HG03025 (cell line): ENCODE measurements around the gene KLHL3.
"Not testable (repeated sequence)": the region's sequence is repeated elsewhere in the genome, so short reads cannot be mapped to it uniquely, and the experiment has no call there.

ENCODE experiments used
- ATAC-seq: cut with Tn5 transposase; IDR thresholded peaks from one replicate; pipeline ENCODE4 v1.9.1; 2021; ENCODE audit warnings: mild to moderate bottlenecking, moderate library complexity; ENCODE audit not compliant: unreplicated experiment, low FRiP score

KLHL3 gene

GRCh38 chr5:137735555-137736284 lies at the start of gene KLHL3:
TSS of gene KLHL3 (minus strand) at chr5:137736089. CDS start at chr5:137735646, 443 bp downstream.
- no peak for ATAC-seq

DNA sequence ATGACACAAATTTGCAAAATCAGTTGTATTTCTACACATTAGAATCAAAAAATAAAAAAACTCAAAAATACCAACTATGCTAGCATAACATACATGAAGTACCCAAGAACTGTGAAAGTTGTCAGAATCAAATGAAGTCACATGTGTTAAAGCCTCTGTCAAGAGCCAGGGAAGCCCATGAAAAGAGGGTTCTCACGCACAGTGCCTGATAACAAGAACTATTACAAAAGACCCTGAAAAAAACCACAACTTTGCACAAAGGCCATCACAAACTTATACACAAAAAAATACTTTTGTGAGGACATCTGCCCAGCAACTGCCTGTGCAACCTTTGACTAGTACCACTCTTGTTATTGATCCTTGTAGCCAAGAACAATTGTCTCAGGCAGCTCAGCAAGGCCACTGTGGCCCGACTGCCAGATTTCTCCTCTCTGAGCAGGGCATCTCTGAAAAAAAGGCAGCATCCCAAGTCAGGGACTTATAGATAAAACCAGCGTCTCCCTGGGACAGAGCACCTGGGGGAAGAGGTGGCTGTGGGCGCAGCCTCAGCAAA lies 47.2 kb upstream of the KLHL3 start:
- no peak for ATAC-seq

- ATAC-seq: no peak
These were observed 46.2 kb upstream of the KLHL3 start for GRCh38 chr5:137782055-137782454.

GRCh38 chr5:137778772-137779564 lies 43.1 kb upstream of the KLHL3 start:
- ATAC-seq: no peak

DNA sequence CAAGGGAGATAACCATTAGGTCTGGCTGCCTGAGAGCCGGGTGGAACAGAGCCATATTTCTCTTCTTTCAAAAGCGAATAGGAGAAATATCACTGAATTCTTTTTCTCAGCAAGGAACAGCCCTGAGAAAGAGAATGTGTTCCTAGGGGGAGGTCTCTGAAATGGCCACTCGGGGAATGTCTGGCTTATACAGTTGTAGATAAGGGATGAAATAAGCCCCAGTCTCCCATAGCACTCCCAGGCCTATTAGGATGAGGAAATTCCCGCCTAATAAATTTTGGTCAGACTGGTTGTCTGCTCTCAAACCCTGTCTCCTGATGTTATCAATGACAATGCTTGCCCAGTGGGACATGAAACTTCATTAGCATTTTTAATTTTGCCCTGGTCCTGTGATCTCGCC lies 32.0 kb upstream of the KLHL3 start:
- not testable (repeated sequence) for ATAC-seq

GRCh38 chr5:137761566-137761965 lies 25.7 kb upstream of the KLHL3 start:
- ATAC-seq: no peak

DNA sequence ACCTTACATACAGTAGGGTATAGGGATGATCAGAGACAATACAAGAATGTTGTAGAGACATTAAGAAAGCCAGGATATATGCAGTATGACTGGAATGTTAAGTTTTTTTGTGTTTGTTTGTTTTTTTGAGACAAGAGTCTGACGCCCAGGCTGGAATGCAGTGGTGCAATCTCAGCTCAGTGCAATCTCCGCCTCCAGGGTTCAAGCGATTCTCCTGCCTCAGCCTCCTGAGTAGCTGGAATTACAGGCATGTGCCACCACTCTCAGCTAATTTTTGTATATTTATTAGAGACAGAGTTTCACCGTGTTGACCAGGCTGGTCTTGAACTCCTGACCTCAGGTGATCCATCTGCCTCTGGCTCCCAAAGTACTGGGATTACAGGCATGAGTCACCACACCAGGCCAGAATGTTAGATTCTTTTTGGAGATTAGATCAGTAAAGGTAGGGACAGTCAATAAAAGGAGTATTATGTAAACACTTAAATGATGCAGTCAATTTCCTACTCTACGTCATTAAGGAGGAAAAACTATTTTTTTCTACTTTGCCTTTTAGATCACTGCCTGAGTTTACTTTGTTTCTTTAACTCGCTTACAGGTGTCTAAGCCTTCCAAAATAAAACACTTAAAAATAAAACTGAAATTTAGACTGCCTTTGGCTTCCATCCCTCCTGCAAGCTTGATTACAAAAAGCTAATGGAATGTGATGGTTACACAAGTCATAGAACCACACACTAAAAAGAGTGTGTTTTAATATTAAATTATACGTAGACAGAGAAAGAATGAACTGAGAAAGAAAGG lies 25.0 kb upstream of the KLHL3 start:
- ATAC-seq: no peak

DNA sequence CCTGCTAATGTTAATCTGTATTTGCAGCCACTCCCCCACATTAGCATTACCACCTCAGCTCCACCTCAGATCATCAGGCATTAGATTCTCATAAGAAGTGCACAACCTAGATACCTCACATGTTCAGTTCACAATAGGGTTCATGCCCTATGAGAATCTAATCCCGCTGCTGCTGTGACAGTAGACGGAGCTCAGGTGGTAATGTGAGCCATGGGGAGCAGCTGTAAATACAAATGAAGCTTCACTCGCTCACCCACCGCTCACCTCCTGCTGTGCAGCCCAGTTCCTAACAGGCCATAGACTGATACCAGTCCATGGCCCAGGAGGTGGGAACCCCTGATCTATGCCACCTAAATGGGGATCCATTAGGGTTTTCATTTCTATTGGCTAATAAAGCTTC lies 24.4 kb upstream of the KLHL3 start:
- no peak for ATAC-seq

DNA sequence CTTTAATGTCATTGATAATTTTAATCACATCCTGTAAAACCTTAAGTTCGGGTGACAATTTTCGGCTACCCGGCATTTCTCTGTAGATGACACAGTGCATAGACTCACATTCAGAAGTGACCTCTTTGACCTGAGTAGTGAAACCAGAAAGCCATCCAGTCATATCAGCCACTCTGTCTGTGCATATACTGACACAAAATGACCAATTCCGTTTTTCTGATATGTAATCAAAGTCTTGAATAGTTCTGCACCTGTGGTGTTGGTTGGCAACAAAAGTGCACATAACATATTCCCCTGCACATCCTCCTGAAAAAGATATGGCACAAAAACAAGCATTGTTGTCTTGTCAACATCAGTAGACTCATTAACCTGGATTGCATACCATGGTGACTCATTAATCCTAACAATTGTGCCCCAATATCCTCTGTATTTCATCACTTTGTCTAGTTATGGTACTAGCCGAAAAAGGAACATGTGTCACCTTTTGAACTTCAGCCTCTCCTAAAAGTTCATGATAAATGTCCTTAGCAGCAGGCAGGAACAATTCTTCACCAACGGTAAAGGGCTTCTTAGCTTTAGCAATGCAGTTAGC lies 22.9 kb upstream of the KLHL3 start:
- ATAC-seq: peak; percentile 24

- ATAC-seq: no peak
These were observed 22.2 kb upstream of the KLHL3 start for GRCh38 chr5:137758121-137758520.

DNA sequence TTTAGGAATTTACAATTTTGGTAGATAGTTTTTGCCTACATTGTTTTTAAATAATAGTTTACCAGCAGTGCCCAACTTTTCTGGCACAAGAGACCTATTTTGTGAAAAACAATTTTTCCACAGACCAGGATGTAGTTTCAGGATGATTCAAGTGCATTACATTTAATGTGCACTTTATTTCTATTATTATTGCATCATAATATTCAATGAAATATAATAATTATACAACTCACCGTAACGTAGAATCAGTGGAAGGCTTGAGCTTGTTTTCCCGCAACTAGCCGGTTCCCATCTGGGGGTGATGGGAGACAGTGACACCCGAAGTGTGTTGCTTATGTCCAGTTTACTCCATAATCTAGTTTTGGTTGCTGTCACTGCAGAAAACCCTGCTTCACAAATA lies 21.7 kb upstream of the KLHL3 start:
- no peak for ATAC-seq

- peak; percentile 15 for ATAC-seq
These were observed 19.3 kb upstream of the KLHL3 start for GRCh38 chr5:137754961-137755762.

DNA sequence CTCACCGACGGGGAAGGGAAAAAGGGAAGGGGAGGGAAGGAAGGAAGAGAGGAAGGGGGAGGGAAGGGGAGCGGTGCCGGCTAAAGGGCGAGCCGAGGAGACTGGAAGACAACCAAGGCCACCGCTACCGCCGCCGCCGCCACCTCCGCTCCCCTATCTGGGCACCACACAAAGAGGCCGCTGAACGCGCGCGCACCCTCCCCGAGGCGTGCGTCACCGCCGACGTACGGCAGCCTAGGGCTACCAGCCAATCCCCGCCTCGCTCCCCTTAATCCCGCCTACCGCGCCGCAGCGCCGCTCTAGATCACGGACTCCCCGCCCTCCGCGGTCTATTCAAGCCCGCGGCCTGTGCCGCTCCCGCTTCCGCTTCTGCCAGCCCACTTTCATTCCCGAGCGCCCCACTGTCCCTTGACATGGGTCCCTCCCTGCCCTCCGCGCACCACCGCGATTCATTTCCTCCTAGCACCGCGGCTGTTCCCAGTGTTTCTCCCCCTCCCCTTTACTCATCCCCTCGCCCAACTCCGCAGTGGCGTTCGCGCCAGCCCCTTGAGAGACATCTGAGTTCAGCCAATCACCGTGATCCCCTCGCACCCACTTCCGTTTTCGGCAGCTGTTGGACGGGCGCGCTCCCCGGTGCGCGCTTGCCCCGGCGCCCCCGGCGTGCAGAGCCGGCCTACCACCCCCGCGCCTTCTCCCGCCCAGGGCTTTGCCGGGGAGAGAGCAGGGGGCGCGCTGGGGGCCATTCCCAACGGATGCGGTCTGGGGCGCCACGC lies 18.5 kb upstream of the KLHL3 start, which contains the start of gene HNRNPA0:
TSS of gene HNRNPA0 (minus strand) at position 176 of the 773 bp plus-strand sequence. CDS start 297 bp downstream, outside the sequence.
- peak; percentile 79 for ATAC-seq

DNA sequence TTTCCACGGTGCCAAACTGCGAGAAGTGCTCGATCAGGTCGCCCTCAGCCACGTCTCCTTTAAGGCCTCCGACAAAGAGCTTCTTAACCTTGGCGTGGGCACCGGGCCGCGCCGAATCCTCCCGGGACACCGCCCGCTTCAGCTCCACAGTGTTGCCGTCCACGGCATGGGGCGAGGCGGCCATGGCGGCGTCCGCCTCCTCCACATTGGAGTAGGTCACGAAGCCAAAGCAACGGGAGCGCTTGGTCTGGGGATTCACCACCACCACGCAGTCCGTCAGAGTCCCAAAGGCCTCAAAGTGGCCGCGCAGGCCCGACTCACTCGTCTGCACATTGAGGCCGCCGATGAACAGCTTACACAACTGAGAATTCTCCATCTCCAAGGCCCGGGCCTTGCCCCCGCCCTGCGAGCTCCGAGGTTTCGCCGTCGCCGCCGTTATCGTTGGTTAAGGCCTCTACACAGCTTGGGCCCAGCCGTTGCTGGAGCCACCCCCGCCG lies 17.9 kb upstream of the KLHL3 start:
- ATAC-seq: peak; percentile 17

DNA sequence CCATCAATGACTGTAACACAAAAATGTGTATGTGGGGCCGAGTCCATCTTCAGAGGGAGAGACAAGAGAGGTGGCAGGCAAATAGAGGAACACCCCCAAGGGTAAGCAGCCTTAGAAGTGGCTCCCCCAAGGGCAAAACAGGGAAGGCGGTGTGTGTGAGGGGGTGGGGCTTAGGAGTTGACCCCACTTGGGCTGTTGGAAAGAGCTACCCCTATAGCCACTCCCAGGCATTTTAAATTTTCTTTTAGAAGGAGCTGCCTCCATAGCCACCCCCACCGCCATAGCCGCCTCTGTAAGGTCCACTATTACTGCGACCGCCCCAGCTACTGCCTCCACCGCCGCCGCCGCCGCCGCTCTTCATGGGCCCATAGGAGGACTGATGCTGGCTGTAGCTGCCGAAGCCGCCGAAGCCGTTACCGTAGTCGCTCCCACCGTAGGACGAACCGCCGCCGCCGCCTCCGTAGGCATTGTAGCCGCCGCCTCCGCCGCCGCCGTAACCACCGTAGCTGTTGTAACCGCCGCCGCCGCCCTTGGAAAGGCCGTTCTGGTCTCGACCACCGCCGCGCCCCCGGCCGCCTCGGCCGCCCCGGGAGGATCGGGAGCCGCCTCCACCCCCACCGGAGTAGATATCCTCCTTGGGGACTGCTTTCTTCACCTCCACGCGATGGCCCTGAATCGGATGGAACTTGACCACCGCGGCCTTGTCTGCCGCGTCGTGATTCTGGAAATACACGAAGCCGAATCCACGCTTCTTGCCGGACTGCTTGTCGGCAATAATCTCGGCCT lies 17.2 kb upstream of the KLHL3 start:
- ATAC-seq: no peak

- no peak for ATAC-seq
These were observed 16.1 kb upstream of the KLHL3 start for GRCh38 chr5:137751869-137752491.

- ATAC-seq: no peak
These were observed 14.5 kb upstream of the KLHL3 start for GRCh38 chr5:137750436-137750835.
